Gastroesophageal sphincter (tissue), 3 donors: ENCODE measurements around the gene S100Z.
"Not testable (repeated sequence)": the region's sequence is repeated elsewhere in the genome, so short reads cannot be mapped to it uniquely, and the experiment has no call there.

Experiments used
- CTCF ChIP-seq, 4 experiments: fragments of 200-600 bp in 2 of 4; fragments of 450-650 bp in 2 of 4; sonication (generic) in 1 of 4; IDR thresholded peaks; one replicate each; pipeline ENCODE4 v1.5.1; 2017 to 2019; ENCODE audit warnings: antibody characterized with exemption in 4 of 4, mild to moderate bottlenecking in 2 of 4, moderate library complexity in 2 of 4
- POLR2A ChIP-seq, 2 donors: fragments of 450-650 bp; IDR thresholded peaks; one replicate each; pipeline ENCODE4 v1.6.1; 2017; ENCODE audit warnings: antibody characterized with exemption in 2 of 2, mild to moderate bottlenecking in 2 of 2, moderate library complexity in 1 of 2

GRCh38 chr5:76910344-76910933 is 60.6 kb downstream of the S100Z start:
- TF ChIP-seq POLR2A, CTCF (IDR thresholded peaks at IDR 0.05): not testable (repeated sequence)
